HG03342 (cell line): ENCODE results near the gene TMEM86B.

Experiments
- ATAC-seq: cut with Tn5 transposase; IDR thresholded peaks from one replicate; pipeline ENCODE4 v1.9.1; 2021; ENCODE audit warnings: mild to moderate bottlenecking, moderate library complexity; ENCODE audit not compliant: unreplicated experiment

Gene TMEM86B

DNA sequence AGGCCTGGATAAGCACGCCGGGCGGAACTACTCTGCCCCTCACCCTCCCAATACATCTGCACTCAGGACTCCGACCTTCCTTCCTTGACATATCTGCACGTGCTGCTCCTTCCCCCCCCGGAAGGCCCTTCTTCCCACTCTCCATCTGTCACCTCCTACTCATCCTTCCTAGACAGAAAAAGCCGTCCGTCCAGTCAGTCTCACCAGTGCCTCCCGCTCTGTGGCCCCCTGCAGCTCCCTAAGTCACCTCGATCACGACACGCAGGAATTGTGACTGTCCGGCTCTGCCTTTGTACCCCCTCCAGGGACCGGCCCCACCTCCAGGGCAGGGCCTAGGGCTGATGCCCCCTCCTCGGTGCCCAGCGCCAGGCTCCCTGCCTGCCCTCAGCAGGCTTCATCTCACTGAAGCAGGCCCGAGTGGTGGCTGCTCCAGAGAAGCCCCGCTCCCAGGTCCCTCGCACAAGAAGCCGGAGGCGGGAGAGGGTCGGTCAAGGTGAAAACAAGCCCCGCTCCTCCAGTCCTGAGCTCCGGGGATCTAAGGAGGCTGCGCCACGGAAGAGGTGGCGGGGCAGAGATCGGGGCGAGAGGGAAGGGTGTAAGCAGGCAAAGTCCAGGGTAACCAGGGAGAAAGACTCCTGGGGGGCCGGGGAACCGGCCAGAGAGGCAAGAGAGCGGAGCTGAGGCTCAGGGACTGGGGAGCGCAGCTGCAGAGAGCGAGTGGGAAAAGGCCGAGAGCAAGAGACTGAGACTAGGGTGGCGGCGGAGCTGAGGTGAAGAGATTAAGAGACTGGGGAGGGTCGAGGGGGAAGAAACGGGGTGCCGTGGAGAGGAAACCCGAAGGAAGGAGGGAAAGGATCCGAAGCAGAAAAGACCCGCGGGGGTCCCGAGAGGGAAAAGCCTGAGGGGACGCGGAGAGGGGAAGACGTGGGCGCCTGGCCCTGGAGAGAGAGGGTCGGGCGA lies 29.2 kb upstream of the TMEM86B start:
- ATAC-seq: no peak

GRCh38 chr19:55256562-55257460 lies 28.2 kb upstream of the TMEM86B start:
- ATAC-seq: no peak

- ATAC-seq: no peak
These were observed 27.3 kb upstream of the TMEM86B start for GRCh38 chr19:55255618-55256423.

DNA sequence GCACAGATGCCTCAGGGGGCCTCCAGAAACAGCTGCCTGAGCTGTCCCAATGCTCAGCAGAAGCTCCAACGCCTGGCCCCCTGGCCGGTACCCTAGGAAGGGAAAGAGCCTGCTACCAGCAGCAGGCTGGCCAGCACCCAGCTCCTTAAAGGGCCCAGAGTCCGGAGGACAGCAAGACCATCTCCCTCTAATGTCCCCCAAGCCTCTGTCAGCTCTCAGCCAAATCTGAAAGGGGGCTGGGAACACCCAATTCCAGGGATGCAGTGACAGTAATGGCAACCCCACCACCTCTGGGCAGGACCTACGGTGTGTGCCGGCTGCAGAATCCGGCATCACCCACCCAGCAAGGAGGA lies 26.0 kb upstream of the TMEM86B start:
- ATAC-seq: no peak

DNA sequence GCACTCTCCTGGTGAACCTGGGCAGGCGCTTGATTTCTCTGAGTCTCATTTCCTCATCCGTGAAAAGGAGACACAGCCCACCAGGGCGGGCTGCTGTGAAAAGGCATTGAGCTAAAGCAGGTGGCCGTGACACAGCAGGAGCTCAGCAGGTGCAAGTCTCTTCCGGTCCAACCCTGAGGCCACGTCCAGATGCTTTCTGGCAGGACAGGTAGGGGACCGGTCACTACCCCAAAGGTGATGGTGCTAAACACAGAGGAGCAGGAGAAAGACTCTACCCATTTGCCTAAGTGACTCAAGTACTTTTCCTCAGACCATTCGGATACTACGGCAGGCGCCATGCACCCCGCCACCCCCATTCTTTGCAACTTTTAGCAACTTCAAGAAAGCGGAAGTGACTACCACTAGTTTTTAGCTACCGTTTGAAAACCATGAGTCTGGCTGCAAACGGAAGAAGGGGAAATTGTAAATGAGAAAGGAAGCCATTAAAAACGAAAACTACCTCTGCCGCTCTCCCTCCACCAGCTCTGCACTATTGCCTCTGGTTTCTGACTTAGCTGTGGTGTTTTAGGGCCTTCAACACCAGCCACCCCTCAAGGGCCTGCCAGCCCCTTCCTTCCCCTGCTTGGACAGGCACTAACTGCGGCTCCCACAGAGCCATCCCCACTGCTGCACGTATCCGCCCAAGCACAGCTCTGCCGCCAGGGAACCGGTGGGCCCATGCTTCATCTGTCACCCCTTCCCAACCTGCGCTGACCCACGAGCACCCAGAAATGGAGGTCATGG lies 25.5 kb upstream of the TMEM86B start:
- peak; percentile 42 for ATAC-seq

DNA sequence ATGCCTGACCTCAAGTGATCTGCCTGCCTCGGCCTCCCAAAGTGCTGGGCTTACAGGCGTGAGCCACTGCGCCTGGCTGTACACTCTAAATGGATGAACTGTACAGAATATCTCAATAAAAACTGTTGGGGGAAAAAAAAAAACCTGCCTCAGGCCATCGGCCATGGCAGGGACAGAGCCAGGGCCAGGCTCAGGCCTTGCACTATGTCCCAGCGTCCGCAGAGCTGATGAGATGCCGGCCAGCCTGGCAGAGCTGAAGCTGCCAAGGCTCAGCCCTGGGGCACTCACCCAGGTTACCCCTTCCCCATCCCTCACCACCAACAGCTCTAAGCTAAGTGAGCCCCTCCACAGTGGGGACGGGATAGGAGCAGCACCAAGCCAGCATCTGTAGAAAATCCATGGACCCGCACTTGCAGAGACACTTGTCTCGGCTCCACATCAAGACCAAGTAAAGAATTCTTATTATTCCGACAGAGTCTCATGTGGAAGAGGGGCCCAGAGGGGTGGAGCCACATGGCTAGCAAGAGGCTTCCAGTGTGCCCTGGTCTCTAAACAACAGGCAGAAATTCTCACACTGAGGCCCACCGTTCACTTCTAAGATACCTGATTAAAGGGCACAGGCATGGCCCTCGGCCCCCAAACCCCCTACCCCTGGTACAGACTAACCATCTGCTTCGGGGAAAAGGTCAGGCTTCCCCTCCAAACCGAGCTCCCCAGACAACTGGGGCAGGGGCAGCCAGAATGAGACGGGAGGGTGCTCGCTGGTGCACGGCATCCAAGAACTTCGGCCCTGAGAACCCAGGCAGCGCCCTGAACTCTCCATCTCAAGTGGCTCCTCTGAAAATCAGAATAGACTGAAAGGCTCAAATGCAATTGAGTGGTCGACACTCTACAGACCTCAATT lies 24.4 kb upstream of the TMEM86B start:
- no peak for ATAC-seq

DNA sequence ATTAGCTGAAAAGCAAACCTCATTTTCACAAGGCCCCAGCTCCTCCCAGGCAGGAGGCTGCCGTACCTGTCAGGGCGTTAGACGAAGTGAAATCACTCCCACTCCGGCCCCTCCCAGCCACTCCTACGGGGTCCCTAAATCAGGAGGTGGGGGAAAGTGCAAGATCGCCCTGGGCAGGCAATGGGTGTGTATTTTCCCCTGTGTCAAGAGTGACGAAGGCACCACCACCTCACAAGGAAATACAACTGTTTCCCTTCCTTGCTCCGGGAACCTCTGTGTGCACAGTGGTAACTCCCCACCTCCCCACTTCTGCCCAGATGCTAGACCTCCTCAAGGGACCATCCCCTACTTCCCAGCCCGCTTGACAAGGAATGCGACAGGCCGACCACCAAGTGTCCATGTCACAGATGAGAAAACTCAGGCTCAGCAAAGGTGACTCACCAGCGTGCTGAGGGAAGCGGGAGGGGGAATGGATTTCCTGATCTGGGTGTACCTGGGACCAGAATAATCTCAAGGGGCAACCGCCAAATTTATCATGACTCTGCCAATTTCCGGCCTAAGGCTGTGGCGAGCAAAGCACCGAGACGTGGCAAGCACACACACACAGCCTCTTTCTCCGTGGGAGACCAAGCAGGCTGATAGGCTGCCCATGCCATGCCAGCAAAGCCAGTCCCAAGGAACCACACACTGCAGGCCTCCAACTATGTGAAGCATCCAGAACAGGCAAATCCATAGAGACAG lies 22.9 kb upstream of the TMEM86B start:
- no peak for ATAC-seq

DNA sequence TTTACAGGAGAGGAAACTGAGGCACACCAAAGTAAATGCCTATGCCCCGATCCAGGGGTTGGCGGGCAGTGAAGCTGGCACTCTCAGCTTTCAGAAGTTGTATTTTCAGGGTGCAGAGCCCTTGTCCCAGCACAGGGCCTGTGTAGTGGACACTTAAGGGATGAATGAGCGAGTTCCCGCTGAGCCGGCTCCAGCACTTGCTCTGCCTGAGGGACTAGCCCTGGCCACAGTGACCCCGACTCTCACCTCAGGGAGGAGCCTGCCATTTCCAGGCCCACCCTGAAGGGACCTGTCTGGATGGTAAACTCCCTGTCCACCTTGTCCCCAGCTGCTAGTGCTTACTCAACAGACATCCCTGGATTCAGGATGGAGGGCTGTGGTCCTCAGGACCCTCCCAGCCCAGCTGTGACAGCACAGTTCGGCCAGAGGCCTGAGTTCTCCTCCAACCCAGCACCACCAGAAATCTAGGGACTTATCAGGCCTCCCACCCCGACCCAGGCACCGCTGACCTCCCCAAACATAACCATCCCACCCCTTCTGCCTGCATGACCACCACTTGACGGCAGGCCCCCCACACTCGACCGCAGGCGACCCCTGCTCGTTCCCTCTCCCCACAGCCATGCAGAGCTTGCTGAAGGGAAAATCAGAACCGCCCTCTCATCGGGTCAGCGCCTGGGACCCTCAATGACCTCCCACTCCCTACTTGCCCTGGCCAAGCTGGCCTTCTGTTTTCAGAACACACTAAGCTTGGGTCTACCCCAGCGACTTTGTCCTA lies 21.9 kb upstream of the TMEM86B start:
- no peak for ATAC-seq

- no peak for ATAC-seq
These were observed 21.3 kb upstream of the TMEM86B start for GRCh38 chr19:55249841-55250240.

DNA sequence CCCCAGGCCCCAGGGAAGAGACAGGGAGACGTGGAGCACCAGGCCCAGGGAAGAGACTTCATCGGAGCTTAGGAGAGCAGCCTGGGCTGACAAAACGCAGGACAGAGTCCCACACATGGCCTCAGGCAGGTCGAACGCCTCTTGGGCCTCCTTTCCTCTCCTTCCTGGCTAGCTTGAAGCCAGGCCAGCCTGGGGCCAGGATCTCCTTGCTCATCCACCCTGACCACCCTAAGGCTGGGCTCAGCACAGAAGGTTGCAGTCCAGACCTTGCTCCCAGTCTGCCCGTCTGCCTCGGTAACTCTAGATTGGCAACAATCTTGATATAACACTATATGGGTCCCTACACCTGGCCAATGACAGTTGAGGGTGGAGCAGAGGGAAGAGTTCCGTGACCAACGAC lies 20.1 kb upstream of the TMEM86B start:
- no peak for ATAC-seq

GRCh38 chr19:55248166-55248675 lies 19.7 kb upstream of the TMEM86B start:
- ATAC-seq: no peak

DNA sequence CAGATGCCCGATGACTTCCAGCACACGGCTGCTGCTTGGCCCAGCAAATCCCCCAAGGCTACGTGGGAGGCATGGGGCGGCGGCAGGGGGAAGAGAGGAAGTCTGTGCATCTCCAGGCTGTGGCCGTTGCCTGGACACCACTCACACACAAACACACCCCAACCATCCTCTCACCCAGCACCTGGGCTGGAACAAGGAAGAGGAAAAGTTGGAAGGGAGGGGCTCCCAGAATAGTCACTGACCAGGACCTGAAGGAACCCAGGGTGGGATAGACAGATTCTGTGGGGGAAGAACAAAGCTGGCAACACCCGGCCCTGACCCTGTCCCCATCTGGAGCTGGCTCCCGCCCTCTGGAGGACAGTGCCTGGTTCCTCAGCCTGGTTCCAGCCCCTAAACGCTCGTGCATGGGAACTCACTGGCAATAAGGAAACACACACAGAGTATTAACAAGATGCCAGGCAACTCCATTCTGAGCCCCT lies 19.1 kb upstream of the TMEM86B start:
- ATAC-seq: no peak

DNA sequence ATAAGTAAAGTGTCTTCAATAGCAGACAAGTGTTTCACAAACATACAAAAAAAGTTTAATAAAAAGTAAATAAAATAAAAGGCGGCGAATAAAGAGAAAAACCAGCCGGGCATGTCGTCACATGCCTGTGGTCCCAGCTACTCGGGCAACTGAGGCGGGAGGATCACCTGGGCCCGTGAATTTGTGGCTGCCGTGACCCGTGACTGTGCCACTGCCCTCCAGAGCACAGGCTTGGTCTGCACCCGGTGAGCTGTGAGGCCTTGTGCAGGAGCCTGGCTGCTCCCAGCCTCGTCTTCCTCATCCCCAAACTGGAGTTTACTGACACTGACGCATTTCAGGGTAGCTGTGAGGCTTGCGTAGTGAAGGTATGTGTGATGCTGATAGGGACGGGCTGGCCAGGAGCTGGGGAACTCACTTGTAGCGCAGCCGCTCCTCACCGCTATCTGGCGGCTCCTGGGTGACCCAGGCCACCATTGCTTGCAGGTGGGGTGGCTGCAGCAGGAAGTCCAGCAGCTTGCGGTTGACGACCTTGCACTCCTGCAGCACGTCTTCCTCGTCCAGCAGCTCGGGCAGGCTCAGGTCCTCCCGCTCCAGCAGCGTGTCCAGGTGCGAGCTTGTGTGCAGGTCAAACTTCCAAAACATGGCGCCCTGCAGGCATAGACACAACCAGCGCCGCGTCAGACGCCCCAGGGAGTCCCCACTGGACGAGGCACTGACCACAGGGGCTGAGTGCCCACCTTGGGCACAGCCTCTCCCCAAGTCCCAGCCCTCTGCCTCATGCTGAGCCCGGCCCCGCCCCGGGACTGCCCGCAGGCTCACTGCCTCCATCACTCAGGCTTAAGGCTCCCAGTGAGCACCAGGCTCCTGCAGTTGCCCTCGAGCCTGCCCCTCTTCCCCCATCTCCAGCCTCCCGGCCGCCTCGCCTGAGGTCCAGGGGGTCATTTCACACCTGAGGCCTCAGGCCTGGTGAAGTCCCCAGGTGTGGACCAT lies 18.2 kb upstream of the TMEM86B start:
- no peak for ATAC-seq

- ATAC-seq: no peak
These were observed 16.8 kb upstream of the TMEM86B start for GRCh38 chr19:55245236-55245904.

DNA sequence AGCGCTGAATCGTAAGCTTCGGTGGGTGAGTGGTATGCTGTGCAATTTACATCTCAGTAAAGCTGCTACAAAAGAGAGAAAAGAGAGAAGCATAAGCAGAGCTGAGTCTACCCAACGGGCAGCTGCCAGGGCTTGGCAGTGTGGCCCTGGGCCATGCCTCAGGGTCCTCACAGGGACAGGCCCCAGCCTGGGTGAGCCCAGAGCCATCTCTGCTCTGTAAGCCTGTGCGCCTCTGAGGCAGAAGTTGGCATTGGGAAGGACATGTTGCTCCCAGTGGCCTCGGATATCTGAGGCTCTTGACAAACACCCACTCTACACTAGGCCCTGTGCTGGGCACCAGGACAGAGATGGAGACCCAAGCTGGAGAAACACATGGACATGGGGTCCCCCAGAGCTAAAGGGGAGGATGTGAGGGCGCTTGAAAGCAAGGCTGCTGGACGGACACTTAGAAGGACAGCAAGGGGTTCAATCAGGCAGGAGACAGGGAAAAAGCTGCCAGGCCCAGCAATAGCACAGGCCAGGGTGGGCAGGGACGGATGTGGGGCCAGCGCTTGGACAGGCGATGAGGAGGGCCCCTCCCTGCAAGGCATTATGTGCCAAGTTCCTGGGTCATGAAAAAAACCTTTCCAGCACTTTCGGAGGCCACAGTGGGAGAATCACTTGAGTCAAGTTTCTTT lies 15.6 kb upstream of the TMEM86B start:
- ATAC-seq: no peak
